CD4-positive, alpha-beta memory T cell (primary cell): ENCODE results near the gene FHIT. TPM values are rescaled to one million over a fixed set of nuclear protein-coding genes. Genes with fewer than 3 reads are reported as not detected.

Experiments used
- CTCF ChIA-PET: fragments of 350-600 bp; sonication (Branson Sonifier 250); formaldehyde crosslinking; loops from one replicate; lab custom pipeline; 2021; ENCODE audit warnings: inconsistent platforms; ENCODE audit not compliant: partially characterized antibody; lab: Charles Lee
- POLR2A ChIA-PET: fragments of 350-600 bp; sonication (Branson Sonifier 250); formaldehyde crosslinking; loops from one replicate; lab custom pipeline; 2021; ENCODE audit not compliant: partially characterized antibody; lab: Charles Lee
- DNase-seq, 5 donors: peaks; one replicate each; pipeline versions ENCODE4 v3.0.0 to v3.0.0-alpha.2; 2020 to 2022; ENCODE audit warnings: mixed read lengths in 1 of 5
- H3K27ac ChIP-seq: one replicate; pipeline ENCODE4 v1.7.0; 2013; ENCODE audit warnings: low read depth, low read length
- H3K27me3 ChIP-seq: 2 replicates; pipeline ENCODE4 v1.7.0; 2013; ENCODE audit warnings: mild to moderate bottlenecking, low read length, moderate library complexity; ENCODE audit not compliant: insufficient read depth
- H3K36me3 ChIP-seq: 2 replicates; pipeline ENCODE4 v1.7.0; 2013; ENCODE audit warnings: mild to moderate bottlenecking, low read length, moderate library complexity; ENCODE audit not compliant: insufficient read depth
- H3K4me1 ChIP-seq: 2 replicates; pipeline ENCODE4 v1.7.0; 2013; ENCODE audit warnings: mild to moderate bottlenecking, low read length, moderate library complexity; ENCODE audit not compliant: insufficient read depth
- H3K4me3 ChIP-seq, 2 donors: one replicate each; pipeline ENCODE4 v1.7.0; 2013; ENCODE audit warnings: low read length in 2 of 2, mild to moderate bottlenecking in 1 of 2
- H3K9me3 ChIP-seq, 2 donors: one replicate each; pipeline ENCODE4 v1.7.0; 2013; ENCODE audit warnings: low read length in 2 of 2, control low read depth in 1 of 2; ENCODE audit not compliant: control insufficient read depth in 1 of 2
- H3K27ac Mint-ChIP-seq, 7 donors: one replicate each; pipeline ENCODE4 v1.8.0; 2020 to 2021; ENCODE audit warnings: mixed read lengths in 7 of 7, mild to moderate bottlenecking in 6 of 7, inconsistent platforms in 3 of 7, moderate library complexity in 3 of 7
- H3K27me3 Mint-ChIP-seq, 2 donors: one replicate each; pipeline ENCODE4 v1.8.0; 2020 to 2021; ENCODE audit warnings: mixed read lengths in 2 of 2
- H3K36me3 Mint-ChIP-seq, 2 donors: one replicate each; pipeline ENCODE4 v1.8.0; 2020 to 2021; ENCODE audit warnings: mixed read lengths in 2 of 2, inconsistent platforms in 1 of 2, mild to moderate bottlenecking in 1 of 2
- H3K4me1 Mint-ChIP-seq, 4 donors: one replicate each; pipeline ENCODE4 v1.8.0; 2020 to 2021; ENCODE audit warnings: mixed read lengths in 4 of 4, mild to moderate bottlenecking in 1 of 4
- H3K4me3 Mint-ChIP-seq, 8 donors: one replicate each; pipeline ENCODE4 v1.8.0; 2020 to 2021; ENCODE audit warnings: mixed read lengths in 8 of 8, mild to moderate bottlenecking in 7 of 8, moderate library complexity in 6 of 8, inconsistent platforms in 3 of 8
- H3K9me3 Mint-ChIP-seq, 8 donors: one replicate each; pipeline ENCODE4 v1.8.0; 2020 to 2021; ENCODE audit warnings: mixed read lengths in 8 of 8, mild to moderate bottlenecking in 5 of 8, inconsistent platforms in 3 of 8, moderate library complexity in 1 of 8
- intact Hi-C: fragments of 100-400 bp; cut with micrococcal nuclease; formaldehyde crosslinking; loops from one replicate; pipeline ENCODE4 v1.15.1; 2023
- polyA plus RNA-seq, 2 donors: library from polyadenylated mRNA; unstranded; fragments of 300-500 nt; fragmentation: Illumina TruSeq; gene quantifications; one replicate each; pipeline ENCODE4 v1.2.3, GENCODE V29; 2021
- total RNA-seq, 2 experiments: library from RNA; stranded (reverse); gene quantifications; one replicate each; pipeline ENCODE4 v1.2.3, GENCODE V29; 2021

The FHIT gene
- total and polyA plus RNA-seq, 4 experiments from 2014 or later = 8.5 to 58.7 (median 33.2) TPM

- Mint-ChIP-seq H3K9me3 (peaks cover 2 to 52% (median 31%) of the 10 kb centered on the region in 8 donors), H3K4me1 (peaks cover 0 to 1% (median 0%) of the 10 kb centered on the region in 4 donors), H3K27me3 (no peaks in the 10 kb centered on the region), H3K27ac (no peak overlapping the region), H3K4me3 (no peak overlapping the region), H3K36me3 (peaks cover 0 to 4% of the 10 kb centered on the region in 2 donors)
- Histone ChIP-seq H3K4me3 (no peak overlapping the region), H3K4me1 (no peaks in the 10 kb centered on the region), H3K27ac (no peak overlapping the region), H3K36me3 (no peaks in the 10 kb centered on the region), H3K27me3 (no peaks in the 10 kb centered on the region), H3K9me3 (no peaks in the 10 kb centered on the region)
- intact Hi-C loops = no loop called here
- no peak for DNase-seq
- POLR2A ChIA-PET = no interaction called here
- CTCF ChIA-PET = no interaction called here
These were observed 293.7 kb downstream of the FHIT start for GRCh38 chr3:60957541-60957940.

- H3K36me3 ChIP-seq = no peaks in the 10 kb centered on the region
- no peaks in the 10 kb centered on the region for H3K4me1 ChIP-seq
- H3K27me3 Mint-ChIP-seq = no peaks in the 10 kb centered on the region
- H3K36me3 Mint-ChIP-seq = peaks cover 0 to 4% of the 10 kb centered on the region in 2 donors
- ChIA-PET POLR2A (no interaction called here), CTCF (no interaction called here)
- no peak overlapping the region for H3K27ac ChIP-seq
- H3K9me3 Mint-ChIP-seq = peaks cover 2 to 48% (median 25%) of the 10 kb centered on the region in 8 donors
- H3K9me3 ChIP-seq = no peaks in the 10 kb centered on the region
- no peak overlapping the region for H3K4me3 ChIP-seq
- H3K4me1 Mint-ChIP-seq = peaks cover 0 to 1% (median 0%) of the 10 kb centered on the region in 4 donors
- no peak overlapping the region for H3K4me3 Mint-ChIP-seq
- H3K27me3 ChIP-seq = no peaks in the 10 kb centered on the region
- DNase-seq = no peak
- H3K27ac Mint-ChIP-seq = no peak overlapping the region
- intact Hi-C loops = no loop called here
These were observed 294.5 kb downstream of the FHIT start for GRCh38 chr3:60956729-60957128.

GRCh38 chr3:60955034-60955433, 296.2 kb downstream of the FHIT start:
- H3K9me3 ChIP-seq = no peaks in the 10 kb centered on the region
- no peak overlapping the region for H3K27ac ChIP-seq
- ChIA-PET POLR2A (no interaction called here), CTCF (no interaction called here)
- H3K9me3 Mint-ChIP-seq = peaks cover 2 to 40% (median 19%) of the 10 kb centered on the region in 8 donors
- no peaks in the 10 kb centered on the region for H3K4me1 ChIP-seq
- no peaks in the 10 kb centered on the region for H3K27me3 Mint-ChIP-seq
- intact Hi-C loops = no loop called here
- H3K36me3 Mint-ChIP-seq = peaks cover 0 to 4% of the 10 kb centered on the region in 2 donors
- no peak overlapping the region for H3K4me3 ChIP-seq
- no peaks in the 10 kb centered on the region for H3K36me3 ChIP-seq
- no peak overlapping the region for H3K27ac Mint-ChIP-seq
- H3K4me1 Mint-ChIP-seq = peaks cover 0 to 1% (median 0%) of the 10 kb centered on the region in 4 donors
- no peaks in the 10 kb centered on the region for H3K27me3 ChIP-seq
- H3K4me3 Mint-ChIP-seq = no peak overlapping the region
- DNase-seq = no peak

- Mint-ChIP-seq H3K27me3 (no peaks in the 10 kb centered on the region), H3K9me3 (peaks cover 2 to 38% (median 14%) of the 10 kb centered on the region in 8 donors), H3K27ac (no peak overlapping the region), H3K36me3 (peaks cover 0 to 4% of the 10 kb centered on the region in 2 donors), H3K4me3 (no peak overlapping the region), H3K4me1 (peaks cover 0 to 1% (median 0%) of the 10 kb centered on the region in 4 donors)
- Histone ChIP-seq H3K9me3 (no peaks in the 10 kb centered on the region), H3K4me3 (no peak overlapping the region), H3K27me3 (no peaks in the 10 kb centered on the region), H3K4me1 (no peaks in the 10 kb centered on the region), H3K36me3 (no peaks in the 10 kb centered on the region), H3K27ac (no peak overlapping the region)
- ChIA-PET POLR2A (no interaction called here), CTCF (no interaction called here)
- intact Hi-C loops = no loop called here
- no peak for DNase-seq
These were observed 297.2 kb downstream of the FHIT start for GRCh38 chr3:60954048-60954447.

GRCh38 chr3:60953351-60953750, 297.9 kb downstream of the FHIT start:
- H3K27me3 ChIP-seq = no peaks in the 10 kb centered on the region
- H3K4me1 Mint-ChIP-seq = peaks cover 0 to 1% (median 0%) of the 10 kb centered on the region in 4 donors
- H3K27ac ChIP-seq = no peak overlapping the region
- no peak overlapping the region for H3K4me3 ChIP-seq
- H3K36me3 Mint-ChIP-seq = peaks cover 0 to 4% of the 10 kb centered on the region in 2 donors
- H3K36me3 ChIP-seq = no peaks in the 10 kb centered on the region
- no peak overlapping the region for H3K27ac Mint-ChIP-seq
- ChIA-PET CTCF (no interaction called here), POLR2A (no interaction called here)
- DNase-seq = no peak
- no peaks in the 10 kb centered on the region for H3K4me1 ChIP-seq
- H3K27me3 Mint-ChIP-seq = no peaks in the 10 kb centered on the region
- H3K9me3 Mint-ChIP-seq = peaks cover 2 to 38% (median 14%) of the 10 kb centered on the region in 8 donors
- H3K4me3 Mint-ChIP-seq = no peak overlapping the region
- H3K9me3 ChIP-seq = no peaks in the 10 kb centered on the region
- intact Hi-C loops = no loop called here

GRCh38 chr3:60952055-60952454, 299.2 kb downstream of the FHIT start:
- Histone ChIP-seq H3K27ac (no peak overlapping the region), H3K4me3 (no peak overlapping the region), H3K4me1 (no peaks in the 10 kb centered on the region), H3K36me3 (no peaks in the 10 kb centered on the region), H3K9me3 (no peaks in the 10 kb centered on the region), H3K27me3 (no peaks in the 10 kb centered on the region)
- peaks cover 0 to 1% (median 0%) of the 10 kb centered on the region in 4 donors for H3K4me1 Mint-ChIP-seq
- intact Hi-C loops = no loop called here
- ChIA-PET POLR2A (no interaction called here), CTCF (no interaction called here)
- no peak for DNase-seq
- H3K4me3 Mint-ChIP-seq = no peak overlapping the region
- no peaks in the 10 kb centered on the region for H3K27me3 Mint-ChIP-seq
- H3K27ac Mint-ChIP-seq = no peak overlapping the region
- peaks cover 0 to 32% (median 12%) of the 10 kb centered on the region in 8 donors for H3K9me3 Mint-ChIP-seq
- peaks cover 0 to 4% of the 10 kb centered on the region in 2 donors for H3K36me3 Mint-ChIP-seq

- no peak overlapping the region for H3K4me3 ChIP-seq
- ChIA-PET CTCF (no interaction called here), POLR2A (no interaction called here)
- H3K9me3 ChIP-seq = no peaks in the 10 kb centered on the region
- H3K27ac Mint-ChIP-seq = no peak overlapping the region
- H3K27ac ChIP-seq = no peak overlapping the region
- no peaks in the 10 kb centered on the region for H3K36me3 ChIP-seq
- peaks cover 0 to 20% (median 6%) of the 10 kb centered on the region in 8 donors for H3K9me3 Mint-ChIP-seq
- H3K4me1 Mint-ChIP-seq = peaks cover 0 to 1% (median 0%) of the 10 kb centered on the region in 4 donors
- H3K27me3 ChIP-seq = no peaks in the 10 kb centered on the region
- intact Hi-C loops = loop anchor here (5.0 kb wide), 1 partner anchor 1372 kb away; no protein-coding TSS in a partner anchor
- H3K36me3 Mint-ChIP-seq = no peaks in the 10 kb centered on the region
- no peak overlapping the region for H3K4me3 Mint-ChIP-seq
- H3K4me1 ChIP-seq = no peaks in the 10 kb centered on the region
- DNase-seq = no peak
- no peaks in the 10 kb centered on the region for H3K27me3 Mint-ChIP-seq
These were observed 302.1 kb downstream of the FHIT start for GRCh38 chr3:60949146-60949545.
